Measurements from ENCODE around the gene HEATR9. TPM values are rescaled to one million over a fixed set of nuclear protein-coding genes. Genes with fewer than 3 reads are reported as not detected.

Gene HEATR9
- total RNA-seq, 1 experiment from 2014 or later = not detected

- Mint-ChIP-seq H3K9me3 (no peaks in the 10 kb centered on the region), H3K4me1 (peaks cover 9% of the 10 kb centered on the region), H3K27me3 (ENCODE audit: low read depth) (no peaks in the 10 kb centered on the region), H3K4me3 (no peak overlapping the region), H3K36me3 (no peaks in the 10 kb centered on the region), H3K27ac (no peak overlapping the region)
- ATAC-seq (no peak), DNase-seq (ENCODE audit: low spot score) (no peak)
- ChIA-PET POLR2A (no interaction called here), CTCF (interaction anchor here (0.7 kb wide), 1 partner anchor 69 kb away, joined by 4 read pairs; no protein-coding TSS in a partner anchor)
- TF ChIP-seq ZMAT4 (CRISPR knock-in tag; IDR thresholded peaks at IDR 0.05) (no peak), IRF1 (CRISPR knock-in tag; IDR thresholded peaks at IDR 0.05) (no peak)
Observed at GRCh38 chr17:35878361-35878760, 9.7 kb upstream of the HEATR9 start.

GRCh38 chr17:35877345-35878029, 8.8 kb upstream of the HEATR9 start:
- Mint-ChIP-seq H3K27me3 (ENCODE audit: low read depth) (no peaks in the 10 kb centered on the region), H3K36me3 (no peaks in the 10 kb centered on the region), H3K4me3 (no peak overlapping the region), H3K4me1 (peaks cover 9% of the 10 kb centered on the region), H3K9me3 (no peaks in the 10 kb centered on the region), H3K27ac (no peak overlapping the region)
- DNase-seq (ENCODE audit: low spot score) (no peak), ATAC-seq (no peak)
- TF ChIP-seq CTCF (IDR thresholded peaks at IDR 0.05) (no peak), ETV6 (CRISPR knock-in tag; IDR thresholded peaks at IDR 0.05) (no peak), OVOL2 (CRISPR knock-in tag; IDR thresholded peaks at IDR 0.05; ENCODE audit: borderline replicate concordance) (no peak), ATF3 (CRISPR knock-in tag; conservative IDR thresholded peaks at IDR 0.05) (no peak), FOXP4 (CRISPR knock-in tag; IDR thresholded peaks at IDR 0.05) (no peak), E2F1 (CRISPR knock-in tag; IDR thresholded peaks at IDR 0.05) (no peak), ERG (CRISPR knock-in tag; IDR thresholded peaks at IDR 0.05) (no peak), ZNF512 (CRISPR knock-in tag; IDR thresholded peaks at IDR 0.05; ENCODE audit: borderline replicate concordance) (no peak), NFATC4 (CRISPR knock-in tag; IDR thresholded peaks at IDR 0.05) (no peak), NR3C1 (CRISPR knock-in tag; conservative IDR thresholded peaks at IDR 0.05; ENCODE audit: low read depth) (no peak), MAX (CRISPR knock-in tag; IDR thresholded peaks at IDR 0.05) (no peak), AFF4 (CRISPR knock-in tag; IDR thresholded peaks at IDR 0.05; ENCODE audit: borderline replicate concordance) (no peak), ZNF232 (CRISPR knock-in tag; IDR thresholded peaks at IDR 0.05) (no peak), ATF1 (CRISPR knock-in tag; IDR thresholded peaks at IDR 0.05) (no peak)
- POLR2A ChIA-PET = no interaction called here
- CTCF ChIA-PET = no interaction called here

All from WTC11 (cell line).